OCI-LY3 (cell line): ENCODE data around the gene ZDHHC14.
"Not testable (repeated sequence)": the region's sequence is repeated elsewhere in the genome, so short reads cannot be mapped to it uniquely, and the experiment has no call there.

Experiments used
- H2AFZ ChIP-seq: fragments of 200-600, 300-600 bp; shearing (Covaris generic); 2 replicates; pipeline ENCODE4 v1.6.0; 2014; ENCODE audit warnings: antibody characterized with exemption, low read depth, low read length
- H3K27ac ChIP-seq: fragments of 200-600, 300-600 bp; sonication (generic); 2 replicates; pipeline ENCODE4 v1.5.1; 2014; ENCODE audit warnings: mild to moderate bottlenecking, low read length, moderate library complexity, mixed read lengths
- H3K27me3 ChIP-seq: fragments of 200-600, 300-600 bp; sonication (generic); 2 replicates; pipeline ENCODE4 v1.6.1; 2014; ENCODE audit warnings: low read depth, low read length, mixed read lengths
- H3K36me3 ChIP-seq: fragments of 200-600, 300-600 bp; sonication (generic); replicated peaks from 2 replicates; pipeline ENCODE3; 2014; ENCODE audit warnings: low read depth, low read length, mixed read lengths
- H3K4me1 ChIP-seq: fragments of 300-600, 200-600 bp; sonication (generic); 2 replicates; pipeline ENCODE4 v1.6.1; 2014; ENCODE audit warnings: low read length, mixed read lengths
- H3K4me2 ChIP-seq: fragments of 200-600, 300-600 bp; sonication (generic); 2 replicates; pipeline ENCODE4 v1.6.1; 2014; ENCODE audit warnings: low read length, mixed read lengths
- H3K4me3 ChIP-seq: fragments of 300-600, 200-600 bp; sonication (generic); 2 replicates; pipeline ENCODE4 v1.5.1; 2014; ENCODE audit warnings: antibody characterized with exemption, mild to moderate bottlenecking, low read length, moderate library complexity
- H3K79me2 ChIP-seq: fragments of 300-600, 200-600 bp; shearing (Covaris generic); 2 replicates; pipeline ENCODE4 v1.6.1; 2014; ENCODE audit warnings: mild to moderate bottlenecking, low read length, mixed read lengths
- H3K9ac ChIP-seq: fragments of 300-600, 200-600 bp; shearing (Covaris generic); 2 replicates; pipeline ENCODE4 v1.6.0; 2014; ENCODE audit warnings: mild to moderate bottlenecking, low read length, moderate library complexity
- H3K9me3 ChIP-seq: fragments of 200-600, 300-600 bp; shearing (Covaris generic); 2 replicates; pipeline ENCODE4 v1.6.1; 2014; ENCODE audit warnings: low read length, mixed read lengths; ENCODE audit not compliant: insufficient read depth
- H4K20me1 ChIP-seq: fragments of 200-600, 300-600 bp; sonication (generic); 2 replicates; pipeline ENCODE4 v1.6.1; 2016; ENCODE audit warnings: low read length, mixed read lengths; ENCODE audit not compliant: insufficient read depth
- CTCF ChIP-seq: fragments of 200-600, 300-600 bp; sonication (generic); IDR thresholded peaks from 2 replicates; pipeline ENCODE4 v1.5.1; 2014; ENCODE audit warnings: antibody characterized with exemption, low read length, low read depth
- EZH2phosphoT487 ChIP-seq: fragments of 200-600 bp; shearing (Covaris generic); IDR thresholded peaks from 2 replicates; pipeline ENCODE4 v1.6.1; 2018; ENCODE audit warnings: antibody characterized with exemption, mixed run types, low read depth

ZDHHC14 gene

GRCh38 chr6:157586476-157587126 is 205.6 kb downstream of the ZDHHC14 start:
- Histone ChIP-seq H3K9me3 (no peaks in the 10 kb centered on the region), H3K27ac (no peak overlapping the region), H3K4me2 (no peak overlapping the region), H3K79me2 (no peaks in the 10 kb centered on the region), H3K9ac (no peak overlapping the region), H3K27me3 (no peaks in the 10 kb centered on the region), H3K4me1 (no peaks in the 10 kb centered on the region), H4K20me1 (no peaks in the 10 kb centered on the region), H2AFZ (no peak overlapping the region), H3K4me3 (no peak overlapping the region), H3K36me3 (no peaks in the 10 kb centered on the region)
- TF ChIP-seq EZH2phosphoT487 (no peak), CTCF (no peak)

DNA sequence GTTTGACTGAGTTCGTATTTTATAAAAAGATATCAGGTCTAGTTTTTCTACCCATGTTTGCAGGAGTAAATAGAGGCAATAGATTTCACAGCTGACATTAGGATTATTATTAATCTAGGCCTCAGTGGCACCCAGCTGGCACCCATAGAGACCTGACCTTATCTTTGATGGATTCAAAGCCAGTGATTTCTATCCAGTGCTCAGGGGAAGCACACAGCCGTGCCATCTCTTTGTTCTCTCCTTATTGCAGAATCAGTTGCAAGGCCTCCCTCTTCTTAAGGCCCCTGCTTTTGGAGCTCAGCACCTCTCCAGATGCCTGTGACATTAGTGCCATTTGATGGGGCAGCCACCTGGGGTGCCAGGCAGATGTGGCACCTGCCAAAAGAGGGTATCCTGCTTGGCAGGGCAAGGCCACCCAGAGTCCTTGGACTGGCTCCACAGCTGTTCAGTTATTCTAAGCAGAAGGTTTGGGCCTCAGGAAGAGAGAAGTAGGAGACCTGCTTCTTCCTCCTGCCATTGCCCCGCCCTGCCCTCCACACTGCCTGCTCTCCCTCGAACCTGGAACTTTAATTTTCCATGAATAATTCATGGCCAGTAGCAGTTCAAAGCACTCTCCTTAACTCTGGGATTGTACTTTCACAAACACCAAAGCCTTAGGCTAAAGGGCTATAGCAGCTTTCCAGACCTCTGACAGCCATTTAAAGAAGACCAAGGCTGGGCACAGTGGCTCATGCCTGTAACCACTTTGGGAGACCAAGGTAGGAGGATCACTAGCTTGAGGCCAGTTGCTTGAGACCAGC is 206.3 kb downstream of the ZDHHC14 start:
- H3K9ac ChIP-seq, result no peak overlapping the region
- no peaks in the 10 kb centered on the region for H3K9me3 ChIP-seq
- no peaks in the 10 kb centered on the region for H3K36me3 ChIP-seq
- H3K27ac ChIP-seq, result no peak overlapping the region
- no peaks in the 10 kb centered on the region for H4K20me1 ChIP-seq
- H2AFZ ChIP-seq, result no peak overlapping the region
- H3K27me3 ChIP-seq, result no peaks in the 10 kb centered on the region
- TF ChIP-seq EZH2phosphoT487, result no peak
- TF ChIP-seq CTCF, result no peak
- H3K4me3 ChIP-seq, result no peak overlapping the region
- H3K4me1 ChIP-seq, result no peaks in the 10 kb centered on the region
- no peaks in the 10 kb centered on the region for H3K79me2 ChIP-seq
- H3K4me2 ChIP-seq, result no peak overlapping the region

DNA sequence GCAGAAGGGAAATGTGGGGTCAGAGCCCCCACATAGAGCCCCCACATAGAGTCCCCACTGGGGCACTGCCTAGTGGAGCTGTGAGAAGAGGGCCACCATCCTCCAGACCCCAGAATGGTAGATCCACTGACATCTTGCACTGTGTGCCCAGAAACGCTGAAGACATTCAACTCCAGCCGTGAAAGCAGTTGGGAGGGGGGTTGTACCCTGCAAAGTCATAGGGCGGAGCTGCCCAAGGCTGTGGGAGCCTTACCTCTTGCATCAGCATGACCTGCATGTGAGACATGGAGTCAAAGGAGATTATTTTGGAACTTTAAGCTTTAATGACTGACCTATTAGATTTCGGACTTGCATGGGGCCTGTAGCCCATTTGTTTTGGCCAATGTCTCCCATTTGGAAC is 209.7 kb downstream of the ZDHHC14 start:
- not testable (repeated sequence) for H3K27me3 ChIP-seq, H3K4me1 ChIP-seq, H2AFZ ChIP-seq, H3K9me3 ChIP-seq, H3K9ac ChIP-seq, H4K20me1 ChIP-seq, H3K27ac ChIP-seq, H3K4me2 ChIP-seq, H3K79me2 ChIP-seq, H3K4me3 ChIP-seq, H3K36me3 ChIP-seq

DNA sequence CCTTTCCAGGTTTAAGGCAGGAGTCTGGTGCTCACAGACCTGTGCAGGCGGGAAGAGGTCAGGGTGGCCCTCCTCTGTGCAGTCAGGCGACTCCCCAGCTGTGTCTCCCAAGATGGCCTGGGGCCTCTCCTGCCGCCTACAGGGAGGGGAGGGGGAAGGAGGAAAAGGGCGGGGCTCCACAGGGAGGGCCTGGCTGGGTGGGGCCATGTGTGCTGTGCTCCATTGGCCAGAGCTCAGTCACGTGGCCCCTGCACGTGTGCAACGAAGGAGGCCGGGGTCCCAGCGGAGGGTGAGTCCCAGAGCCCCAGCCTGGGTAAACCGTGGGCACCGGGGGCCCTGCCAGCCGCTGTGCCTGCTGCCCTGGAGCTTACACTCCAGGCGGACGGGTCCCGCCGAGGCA is 211.6 kb downstream of the ZDHHC14 start:
- no peak overlapping the region for H3K4me3 ChIP-seq
- H3K4me2 ChIP-seq, result no peak overlapping the region
- TF ChIP-seq CTCF (no peak), EZH2phosphoT487 (no peak)
- H2AFZ ChIP-seq, result no peak overlapping the region
- no peaks in the 10 kb centered on the region for H3K36me3 ChIP-seq
- no peaks in the 10 kb centered on the region for H3K27me3 ChIP-seq
- no peaks in the 10 kb centered on the region for H3K4me1 ChIP-seq
- no peaks in the 10 kb centered on the region for H3K79me2 ChIP-seq
- no peak overlapping the region for H3K9ac ChIP-seq
- H3K27ac ChIP-seq, result no peak overlapping the region
- no peaks in the 10 kb centered on the region for H3K9me3 ChIP-seq
- H4K20me1 ChIP-seq, result no peaks in the 10 kb centered on the region
